ENCODE measurements around the gene NT5DC3.

DNA sequence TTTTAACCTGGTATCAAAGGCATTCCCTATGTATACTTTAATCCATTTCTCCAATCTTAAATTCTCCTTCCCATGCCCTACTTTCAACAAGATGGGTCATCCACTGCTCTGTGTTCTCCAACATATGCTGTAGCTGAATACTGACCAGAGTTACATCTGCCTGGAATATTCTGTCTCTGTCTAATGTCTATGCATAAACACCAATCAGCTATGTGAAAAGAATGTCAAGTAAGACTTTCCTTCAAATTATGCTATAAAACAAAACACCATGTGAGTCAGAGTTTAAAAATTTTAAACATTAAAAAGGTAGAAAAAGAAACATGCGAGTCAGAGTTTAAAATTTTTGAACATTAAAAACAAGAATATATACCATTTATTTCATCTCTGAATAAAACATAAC lies 19.3 kb downstream of the NT5DC3 start:
- TF ChIP-seq, protein P1, sequence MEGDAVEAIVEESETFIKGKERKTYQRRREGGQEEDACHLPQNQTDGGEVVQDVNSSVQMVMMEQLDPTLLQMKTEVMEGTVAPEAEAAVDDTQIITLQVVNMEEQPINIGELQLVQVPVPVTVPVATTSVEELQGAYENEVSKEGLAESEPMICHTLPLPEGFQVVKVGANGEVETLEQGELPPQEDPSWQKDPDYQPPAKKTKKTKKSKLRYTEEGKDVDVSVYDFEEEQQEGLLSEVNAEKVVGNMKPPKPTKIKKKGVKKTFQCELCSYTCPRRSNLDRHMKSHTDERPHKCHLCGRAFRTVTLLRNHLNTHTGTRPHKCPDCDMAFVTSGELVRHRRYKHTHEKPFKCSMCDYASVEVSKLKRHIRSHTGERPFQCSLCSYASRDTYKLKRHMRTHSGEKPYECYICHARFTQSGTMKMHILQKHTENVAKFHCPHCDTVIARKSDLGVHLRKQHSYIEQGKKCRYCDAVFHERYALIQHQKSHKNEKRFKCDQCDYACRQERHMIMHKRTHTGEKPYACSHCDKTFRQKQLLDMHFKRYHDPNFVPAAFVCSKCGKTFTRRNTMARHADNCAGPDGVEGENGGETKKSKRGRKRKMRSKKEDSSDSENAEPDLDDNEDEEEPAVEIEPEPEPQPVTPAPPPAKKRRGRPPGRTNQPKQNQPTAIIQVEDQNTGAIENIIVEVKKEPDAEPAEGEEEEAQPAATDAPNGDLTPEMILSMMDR (IDR thresholded peaks at IDR 0.05): no peak
- TF ChIP-seq POLR2A (IDR thresholded peaks at IDR 0.05): no peak
- TF ChIP-seq POLR2AphosphoS5 (IDR thresholded peaks at IDR 0.05): no peak

All from breast epithelium (tissue), 3 donors.